Spleen (tissue), 11 donors: ENCODE data around the gene RPTOR. TPM values are rescaled to one million over a fixed set of nuclear protein-coding genes. Genes with fewer than 3 reads are reported as not detected.

Experiments
- DNase-seq: peaks from one replicate; pipeline ENCODE4 v3.0.0-alpha.2; 2020
- H3K27ac ChIP-seq, 8 donors: fragments of 200-600 bp; sonication (generic) in 7 of 8; 1 replicate in 4 of 8; 2 replicates in 4 of 8; pipeline versions ENCODE4 v1.5.0 to v1.8.0; 2016 to 2021; ENCODE audit warnings: inconsistent platforms in 4 of 8, mild to moderate bottlenecking in 4 of 8, moderate library complexity in 1 of 8
- H3K27me3 ChIP-seq, 7 donors: fragments of 200-600 bp; sonication (generic) in 6 of 7; replicated peaks in 1 of 7; 1 replicate in 4 of 7; 2 replicates in 3 of 7; pipeline versions ENCODE4 v1.5.0 to v1.8.0; 2016 to 2021; ENCODE audit warnings: inconsistent platforms in 3 of 7, mild to moderate bottlenecking in 1 of 7
- H3K36me3 ChIP-seq, 6 donors: fragments of 200-600 bp; sonication (generic) in 5 of 6; 1 replicate in 4 of 6; 2 replicates in 2 of 6; pipeline versions ENCODE4 v1.5.0 to v1.8.0; 2016 to 2021; ENCODE audit warnings: inconsistent platforms in 2 of 6
- H3K4me1 ChIP-seq, 6 donors: fragments of 200-600 bp; sonication (generic) in 5 of 6; 1 replicate in 3 of 6; 2 replicates in 3 of 6; pipeline versions ENCODE4 v1.5.0 to v1.8.0; 2016 to 2021; ENCODE audit warnings: inconsistent platforms in 3 of 6
- H3K4me3 ChIP-seq, 8 donors: fragments of 200-600 bp; sonication (generic) in 7 of 8; 1 replicate in 4 of 8; 2 replicates in 4 of 8; pipeline versions ENCODE4 v1.5.0 to v1.8.0; 2016 to 2021; ENCODE audit warnings: inconsistent platforms in 4 of 8, mild to moderate bottlenecking in 4 of 8, moderate library complexity in 2 of 8
- H3K9me3 ChIP-seq, 8 donors: fragments of 200-600 bp; sonication (generic) in 7 of 8; 1 replicate in 4 of 8; 2 replicates in 4 of 8; pipeline versions ENCODE4 v1.5.0 to v1.8.0; 2016 to 2021; ENCODE audit warnings: inconsistent platforms in 4 of 8
- CTCF ChIP-seq, 11 experiments: fragments of 200-600 bp in 7 of 11; fragments of 450-650 bp in 4 of 11; sonication (generic) in 4 of 11; IDR thresholded peaks in 8 of 11; conservative IDR thresholded peaks in 3 of 11; 1 replicate in 7 of 11; 2 replicates in 4 of 11; pipeline versions ENCODE4 v1.4.0 to v1.8.0; 2016 to 2021; ENCODE audit warnings: antibody characterized with exemption in 11 of 11, inconsistent platforms in 4 of 11, mild to moderate bottlenecking in 1 of 11
- POLR2A ChIP-seq, 3 donors: fragments of 450-650 bp; IDR thresholded peaks; one replicate each; pipeline ENCODE4 v1.5.1; 2017; ENCODE audit warnings: antibody characterized with exemption in 3 of 3, mild to moderate bottlenecking in 1 of 3
- POLR2AphosphoS5 ChIP-seq, 3 donors: sonication (generic); formaldehyde crosslinking; IDR thresholded peaks; one replicate each; pipeline ENCODE4 v1.5.1; 2017; ENCODE audit warnings: antibody characterized with exemption in 3 of 3
- WGBS, 5 donors: extraction: QIAGEN DNeasy Blood & Tissue Kit in 3 of 5; methylation state at CpG; one replicate each; pipeline versions ENCODE4 v1.1.5 to v1.1.7; 2013 to 2018; 5-methylcytosine and 5-hydroxymethylcytosine counted together
- intact Hi-C: fragments of 100-400 bp; cut with DNase I; formaldehyde crosslinking; loops from one replicate; pipeline ENCODE4 v1.15.0; 2023; ENCODE audit warnings: low total_unique reads
- polyA plus RNA-seq, 3 donors: library from polyadenylated mRNA; stranded (reverse); fragments of 200-250 nt; gene quantifications; one replicate each; pipeline ENCODE4 v1.2.1, GENCODE V29; 2013
- total RNA-seq, 7 donors: library from RNA; depleted of rRNA in 3 of 7; stranded (reverse); fragments of >200 nt in 3 of 7; fragmentation: NEBNext Ultra II Directional in 4 of 7; extraction: Animal tissue kit (Norgen Biotek cat#: 25700) in 4 of 7; gene quantifications; one replicate each; pipeline versions ENCODE4 v1.1.0 to v1.2.1, GENCODE V29; 2016 to 2021
- donor health status: healthy with polysubstance abuse.
- donor health status: DM: no; HTN: no; CAD: no; lungs with moderate emphysema.
- donor health status: DM: no; HTN: no; CAD: no.
- donor health status: Bipolar disorder and iron deficiency.
- donor health status: healthy.
- donor health status: DM: no; HTN: no; CAD: no.
- donor health status: DM: yes; HTN: yes; CAD: no.

The RPTOR gene
- total and polyA plus RNA-seq, 10 donors, result 3.1 to 61.2 (median 40.7) TPM

GRCh38 chr17:80848449-80849102 lies 303.9 kb downstream of the RPTOR start:
- DNase-seq, result peak; percentile 41

GRCh38 chr17:80849119-80849518 lies 304.5 kb downstream of the RPTOR start:
- 95 to 98% (median 95%) methylated on average over 12 of the region's 12 CpGs for WGBS, 5 donors
- Histone ChIP-seq H3K36me3 (peaks cover 0 to 78% (median 7%) of the 10 kb centered on the region in 6 donors), H3K4me3 (no peak overlapping the region), H3K9me3 (no peaks in the 10 kb centered on the region), H3K27ac (no peak overlapping the region), H3K4me1 (peaks cover 0 to 42% (median 14%) of the 10 kb centered on the region in 6 donors), H3K27me3 (no peaks in the 10 kb centered on the region)
- intact Hi-C loops, result no loop called here
- peak; percentile 38 for DNase-seq
- TF ChIP-seq POLR2A (IDR thresholded peaks at IDR 0.05), result no peak
- no peak for TF ChIP-seq POLR2AphosphoS5 (IDR thresholded peaks at IDR 0.05)
- TF ChIP-seq CTCF (IDR thresholded peaks at IDR 0.05 in 8 of 11, conservative IDR thresholded peaks at IDR 0.05 in 3 of 11), result no peak

More at GRCh38 chr17:80848449-80849102, 303.9 kb downstream of the RPTOR start:
- 95 to 98% (median 97%) methylated on average over 21 of the region's 21 CpGs for WGBS, 5 donors
- H3K4me1 ChIP-seq, result peaks cover 0 to 42% (median 14%) of the 10 kb centered on the region in 6 donors
- intact Hi-C loops, result no loop called here
- H3K9me3 ChIP-seq, result no peaks in the 10 kb centered on the region
- peaks cover 0 to 78% (median 7%) of the 10 kb centered on the region in 6 donors for H3K36me3 ChIP-seq
- H3K4me3 ChIP-seq, result no peak overlapping the region
- H3K27me3 ChIP-seq, result no peaks in the 10 kb centered on the region
- TF ChIP-seq POLR2A (IDR thresholded peaks at IDR 0.05) (no peak), CTCF (IDR thresholded peaks at IDR 0.05 in 8 of 11, conservative IDR thresholded peaks at IDR 0.05 in 3 of 11) (no peak), POLR2AphosphoS5 (IDR thresholded peaks at IDR 0.05) (no peak)
- H3K27ac ChIP-seq, result peak overlapping the region in 1 of 8 donors; percentile 37

GRCh38 chr17:80850109-80850508 lies 305.5 kb downstream of the RPTOR start:
- DNase-seq, result peak; percentile 27
- intact Hi-C loops, result no loop called here
- 88 to 97% (median 93%) methylated on average over 9 of the region's 9 CpGs for WGBS, 5 donors

More at GRCh38 chr17:80850109-80850508, 305.5 kb downstream of the RPTOR start:
- TF ChIP-seq POLR2A (IDR thresholded peaks at IDR 0.05), result no peak
- TF ChIP-seq POLR2AphosphoS5 (IDR thresholded peaks at IDR 0.05), result no peak
- no peak for TF ChIP-seq CTCF (IDR thresholded peaks at IDR 0.05 in 8 of 11, conservative IDR thresholded peaks at IDR 0.05 in 3 of 11)
- H3K9me3 ChIP-seq, result no peaks in the 10 kb centered on the region
- H3K27ac ChIP-seq, result no peak overlapping the region
- peaks cover 0 to 72% (median 7%) of the 10 kb centered on the region in 6 donors for H3K36me3 ChIP-seq
- H3K27me3 ChIP-seq, result no peaks in the 10 kb centered on the region
- peaks cover 0 to 38% (median 14%) of the 10 kb centered on the region in 6 donors for H3K4me1 ChIP-seq
- H3K4me3 ChIP-seq, result no peak overlapping the region
